Left kidney (tissue), 2 donors: Measurements from ENCODE around the gene RFNG. TPM values are rescaled to one million over a fixed set of nuclear protein-coding genes. Genes with fewer than 3 reads are reported as not detected.
"Not testable (repeated sequence)": the region's sequence is repeated elsewhere in the genome, so short reads cannot be mapped to it uniquely, and the experiment has no call there.

ENCODE experiments used
- DNase-seq: peaks from one replicate; pipeline ENCODE4 v3.0.0-alpha.2; 2013
- polyA plus RNA-seq: library from polyadenylated mRNA; unstranded; fragments of 120-200 nt; gene quantifications from one replicate; pipeline ENCODE4 v1.2.1, GENCODE V29; 2013; ENCODE audit not compliant: insufficient read length

RFNG gene
- polyA plus RNA-seq, 1 donor = 37.3 TPM

- DNase-seq = no peak
Observed at GRCh38 chr17:82046903-82047302, 4.7 kb downstream of the RFNG start.

- DNase-seq = no peak
Observed at GRCh38 chr17:82045936-82046484, 5.6 kb downstream of the RFNG start.

- no peak for DNase-seq
Observed at GRCh38 chr17:82043507-82043906, 8.1 kb downstream of the RFNG start.

GRCh38 chr17:82042649-82043048, 9.0 kb downstream of the RFNG start:
- DNase-seq = no peak

- DNase-seq = no peak
Observed at GRCh38 chr17:82041144-82041814, 10.3 kb downstream of the RFNG start.

GRCh38 chr17:82039695-82040299, 11.8 kb downstream of the RFNG start:
- no peak for DNase-seq

GRCh38 chr17:82038796-82039409, 12.7 kb downstream of the RFNG start:
- not testable (repeated sequence) for DNase-seq

- no peak for DNase-seq
Observed at GRCh38 chr17:82037889-82038195, 13.8 kb downstream of the RFNG start.

- peak; percentile 97 for DNase-seq
Observed at GRCh38 chr17:82037092-82037888, 14.3 kb downstream of the RFNG start, which contains the start of gene DCXR. Gene DCXR (minus strand): TSS chr17:82037697. CDS start chr17:82037682, 15 bp downstream.

GRCh38 chr17:82036634-82037091, 14.9 kb downstream of the RFNG start:
- DNase-seq = no peak

GRCh38 chr17:82035956-82036633, 15.5 kb downstream of the RFNG start:
- DNase-seq = no peak

- no peak for DNase-seq
Observed at GRCh38 chr17:82035488-82035887, 16.1 kb downstream of the RFNG start.

- no peak for DNase-seq
Observed at GRCh38 chr17:82034371-82035011, 17.1 kb downstream of the RFNG start.

- no peak for DNase-seq
Observed at GRCh38 chr17:82033359-82034085, 18.1 kb downstream of the RFNG start.

- DNase-seq = no peak
Observed at GRCh38 chr17:82031885-82032627, 19.6 kb downstream of the RFNG start.

- no peak for DNase-seq
Observed at GRCh38 chr17:82031303-82031884, 20.2 kb downstream of the RFNG start, which contains the start of gene RAC3. Gene RAC3 (plus strand): TSS chr17:82031678. CDS start chr17:82031762, 84 bp downstream.

GRCh38 chr17:82030470-82031302, 20.9 kb downstream of the RFNG start:
- no peak for DNase-seq

- no peak for DNase-seq
Observed at GRCh38 chr17:82029990-82030469, 21.6 kb downstream of the RFNG start.
